Upper lobe of left lung (tissue), 4 donors: ENCODE data around the gene SNX32.

Experiments
- POLR2AphosphoS5 ChIP-seq, 2 donors: sonication (generic); formaldehyde crosslinking; IDR thresholded peaks; one replicate each; pipeline ENCODE4 v1.5.1; 2017; ENCODE audit warnings: antibody characterized with exemption in 2 of 2
- TF ChIP-seq, protein P1 (sequence below), 6 experiments: fragments of 450-650 bp in 4 of 6; fragments of 200-600 bp in 2 of 6; sonication (generic) in 2 of 6; IDR thresholded peaks; one replicate each; pipeline ENCODE4 v1.5.1; 2016 to 2019; ENCODE audit warnings: antibody characterized with exemption in 6 of 6

- TF ChIP-seq, protein P1, sequence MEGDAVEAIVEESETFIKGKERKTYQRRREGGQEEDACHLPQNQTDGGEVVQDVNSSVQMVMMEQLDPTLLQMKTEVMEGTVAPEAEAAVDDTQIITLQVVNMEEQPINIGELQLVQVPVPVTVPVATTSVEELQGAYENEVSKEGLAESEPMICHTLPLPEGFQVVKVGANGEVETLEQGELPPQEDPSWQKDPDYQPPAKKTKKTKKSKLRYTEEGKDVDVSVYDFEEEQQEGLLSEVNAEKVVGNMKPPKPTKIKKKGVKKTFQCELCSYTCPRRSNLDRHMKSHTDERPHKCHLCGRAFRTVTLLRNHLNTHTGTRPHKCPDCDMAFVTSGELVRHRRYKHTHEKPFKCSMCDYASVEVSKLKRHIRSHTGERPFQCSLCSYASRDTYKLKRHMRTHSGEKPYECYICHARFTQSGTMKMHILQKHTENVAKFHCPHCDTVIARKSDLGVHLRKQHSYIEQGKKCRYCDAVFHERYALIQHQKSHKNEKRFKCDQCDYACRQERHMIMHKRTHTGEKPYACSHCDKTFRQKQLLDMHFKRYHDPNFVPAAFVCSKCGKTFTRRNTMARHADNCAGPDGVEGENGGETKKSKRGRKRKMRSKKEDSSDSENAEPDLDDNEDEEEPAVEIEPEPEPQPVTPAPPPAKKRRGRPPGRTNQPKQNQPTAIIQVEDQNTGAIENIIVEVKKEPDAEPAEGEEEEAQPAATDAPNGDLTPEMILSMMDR (IDR thresholded peaks at IDR 0.05) = no peak
- no peak for TF ChIP-seq POLR2AphosphoS5 (IDR thresholded peaks at IDR 0.05)
Observed at GRCh38 chr11:65810046-65810868, 23.5 kb upstream of the SNX32 start.
